Naive thymus-derived CD8-positive, alpha-beta T cell (primary cell): ENCODE results near the gene PGAM1. TPM values are rescaled to one million over a fixed set of nuclear protein-coding genes. Genes with fewer than 3 reads are reported as not detected.
A peak's percentile ranks its signal among the peaks of the same experiment; 100 is the strongest.
"Not testable (repeated sequence)": the region's sequence is repeated elsewhere in the genome, so short reads cannot be mapped to it uniquely, and the experiment has no call there.

Source experiments
- ATAC-seq, 2 donors: fragments of 150-1000 bp; cut with Tn5 transposase in 1 of 2; sonication (Bioruptor Pico), chemical (Tn5 transposase) in 1 of 2; 1 replicate in 1 of 2; 2 replicates in 1 of 2; pipeline ENCODE4 v1.10.0; 2021; ENCODE audit warnings: mild to moderate bottlenecking in 2 of 2, moderate library complexity in 2 of 2
- POLR2A ChIA-PET: fragments of 350-600 bp; sonication (Branson Sonifier 250); formaldehyde crosslinking; loops from one replicate; lab custom pipeline; 2021; ENCODE audit warnings: antibody characterized with exemption; lab: Charles Lee
- DNase-seq, 10 donors: peaks; one replicate each; pipeline versions ENCODE4 v3.0.0 to v3.0.0-alpha.2; 2020 to 2022
- H3K27ac Mint-ChIP-seq, 10 donors: one replicate each; pipeline ENCODE4 v1.8.0; 2020 to 2022; ENCODE audit warnings: mild to moderate bottlenecking in 10 of 10, mixed read lengths in 10 of 10, moderate library complexity in 4 of 10, inconsistent platforms in 1 of 10
- H3K27me3 Mint-ChIP-seq, 5 donors: one replicate each; pipeline ENCODE4 v1.8.0; 2021 to 2022; ENCODE audit warnings: mixed read lengths in 5 of 5
- H3K36me3 Mint-ChIP-seq, 3 donors: one replicate each; pipeline ENCODE4 v1.8.0; 2020 to 2022; ENCODE audit warnings: mixed read lengths in 3 of 3, mild to moderate bottlenecking in 2 of 3, inconsistent platforms in 1 of 3
- H3K4me1 Mint-ChIP-seq, 4 donors: one replicate each; pipeline ENCODE4 v1.8.0; 2021 to 2022; ENCODE audit warnings: mixed read lengths in 4 of 4
- H3K4me3 Mint-ChIP-seq, 10 donors: one replicate each; pipeline ENCODE4 v1.8.0; 2020 to 2022; ENCODE audit warnings: mild to moderate bottlenecking in 10 of 10, mixed read lengths in 10 of 10, moderate library complexity in 6 of 10, inconsistent platforms in 1 of 10
- H3K9me3 Mint-ChIP-seq, 9 donors: one replicate each; pipeline ENCODE4 v1.8.0; 2020 to 2022; ENCODE audit warnings: mixed read lengths in 9 of 9, mild to moderate bottlenecking in 3 of 9, inconsistent platforms in 1 of 9, moderate library complexity in 1 of 9
- polyA plus RNA-seq, 3 donors: library from polyadenylated mRNA; unstranded; fragments of 300-500 nt; fragmentation: Illumina TruSeq; gene quantifications; one replicate each; pipeline ENCODE4 v1.2.3, GENCODE V29; 2021
- total RNA-seq, 8 experiments: library from RNA in 2 of 8; stranded (reverse) in 2 of 8; gene quantifications; one replicate each; pipeline ENCODE4 v1.2.3 and lab custom pipeline; 2021 to 2026

The PGAM1 gene
- total and polyA plus RNA-seq, 5 experiments from 2014 or later, result 69.6 to 222 (median 191) TPM

DNA sequence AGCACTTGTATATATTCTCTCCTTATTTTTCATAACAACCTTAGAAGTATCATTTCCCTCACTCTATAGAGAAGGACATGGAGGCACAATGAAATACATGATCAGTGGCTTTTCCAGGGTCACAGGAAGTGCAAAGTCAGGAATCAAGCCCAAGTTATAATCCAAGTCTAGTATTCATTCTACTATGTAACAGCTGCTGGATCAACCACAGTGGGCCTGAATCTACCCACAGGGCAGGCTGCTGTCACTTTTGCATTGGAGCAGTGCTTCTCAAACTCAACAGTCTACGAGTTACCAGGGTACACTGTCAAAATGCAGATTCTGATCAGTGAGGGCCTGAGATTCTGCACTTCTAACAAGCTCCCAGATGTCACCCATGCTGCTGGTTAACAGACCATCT, 38.2 kb downstream of the PGAM1 start:
- Mint-ChIP-seq H3K9me3 (no peaks in the 10 kb centered on the region), H3K27ac (peak overlapping the region in 6 of 10 donors; percentile 0 to 72 (median 11)), H3K4me3 (no peak overlapping the region), H3K4me1 (peaks cover 0 to 6% (median 0%) of the 10 kb centered on the region in 4 donors), H3K36me3 (peaks cover 0 to 91% (median 18%) of the 10 kb centered on the region in 3 donors), H3K27me3 (no peaks in the 10 kb centered on the region)
- POLR2A ChIA-PET, result interaction anchor here (0.7 kb wide), 1 partner anchor 698 kb away, joined by 3 read pairs; no protein-coding TSS in a partner anchor
- DNase-seq, result no peak
- no peak for ATAC-seq

GRCh38 chr10:97465982-97466381, 40.0 kb downstream of the PGAM1 start:
- H3K27ac Mint-ChIP-seq, result peak overlapping the region in 3 of 10 donors; percentile 4 to 66 (median 41)
- H3K36me3 Mint-ChIP-seq, result peaks cover 0 to 86% (median 11%) of the 10 kb centered on the region in 3 donors
- peaks cover 0 to 6% (median 0%) of the 10 kb centered on the region in 4 donors for H3K4me1 Mint-ChIP-seq

DNA sequence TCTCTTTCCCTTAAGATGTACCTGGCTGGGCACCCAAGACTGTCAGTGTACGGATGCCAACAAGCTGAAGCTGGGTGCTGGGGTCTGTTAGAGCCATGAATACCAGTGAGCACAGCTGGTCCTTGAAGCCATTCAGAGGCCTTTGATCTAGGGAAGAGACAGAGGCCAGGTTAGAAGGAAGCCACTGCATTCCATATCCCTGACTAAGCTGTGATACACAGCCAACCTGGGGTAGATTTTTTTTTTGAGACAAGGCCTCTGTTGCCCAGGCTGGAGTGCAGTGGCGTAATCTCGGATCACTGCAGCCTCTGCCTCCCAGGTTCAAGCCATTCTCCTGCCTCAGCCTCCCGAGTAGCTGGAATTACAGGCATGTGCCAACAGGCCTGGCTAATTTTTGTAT, 40.8 kb downstream of the PGAM1 start:
- Mint-ChIP-seq H3K9me3 (no peaks in the 10 kb centered on the region), H3K4me3 (no peak overlapping the region), H3K27ac (peak overlapping the region in 3 of 10 donors; percentile 4 to 27 (median 9)), H3K36me3 (peaks cover 0 to 81% (median 11%) of the 10 kb centered on the region in 3 donors), H3K27me3 (no peaks in the 10 kb centered on the region), H3K4me1 (peaks cover 0 to 6% (median under 1%) of the 10 kb centered on the region in 4 donors)
- ATAC-seq (no peak), DNase-seq (no peak)
- POLR2A ChIA-PET, result interaction anchor here (0.6 to 1.6 kb wide), 2 partner anchors 10 to 37 kb away, joined by 5 read pairs; no protein-coding TSS in a partner anchor

More at GRCh38 chr10:97465982-97466381, 40.0 kb downstream of the PGAM1 start:
- ATAC-seq (no peak), DNase-seq (no peak)
- Mint-ChIP-seq H3K27me3 (no peaks in the 10 kb centered on the region), H3K4me3 (no peak overlapping the region), H3K9me3 (no peaks in the 10 kb centered on the region)
- POLR2A ChIA-PET, result no interaction called here

DNA sequence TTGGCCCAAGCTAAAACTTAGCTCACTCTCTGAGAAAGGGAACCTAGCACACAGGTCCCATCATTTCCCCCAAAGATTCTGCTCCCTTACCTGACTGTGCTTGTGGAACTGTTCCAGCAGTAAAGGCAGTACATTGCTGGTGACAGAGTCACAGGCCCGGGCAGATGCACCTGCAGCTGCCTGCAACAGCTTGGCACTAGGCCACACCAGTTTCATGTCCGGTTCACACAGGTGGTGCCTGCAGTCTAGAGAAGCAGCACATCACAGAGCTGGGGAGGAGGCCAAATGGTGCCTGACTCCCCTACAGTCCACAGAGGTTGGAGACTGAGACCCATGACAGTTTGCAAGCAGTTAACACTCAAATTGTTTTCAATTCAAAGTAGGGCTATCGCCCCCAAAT, 42.2 kb downstream of the PGAM1 start:
- Mint-ChIP-seq H3K4me1 (peaks cover 0 to 6% (median 1%) of the 10 kb centered on the region in 4 donors), H3K36me3 (peaks cover 0 to 83% (median 9%) of the 10 kb centered on the region in 3 donors), H3K9me3 (no peaks in the 10 kb centered on the region), H3K27me3 (no peaks in the 10 kb centered on the region), H3K4me3 (no peak overlapping the region), H3K27ac (peak overlapping the region in 3 of 10 donors; percentile 15 to 52 (median 32))
- DNase-seq (no peak), ATAC-seq (no peak)
- POLR2A ChIA-PET, result interaction anchor here (0.6 to 1.6 kb wide), 2 partner anchors 12 kb away, joined by 3 to 5 read pairs; no protein-coding TSS in a partner anchor

DNA sequence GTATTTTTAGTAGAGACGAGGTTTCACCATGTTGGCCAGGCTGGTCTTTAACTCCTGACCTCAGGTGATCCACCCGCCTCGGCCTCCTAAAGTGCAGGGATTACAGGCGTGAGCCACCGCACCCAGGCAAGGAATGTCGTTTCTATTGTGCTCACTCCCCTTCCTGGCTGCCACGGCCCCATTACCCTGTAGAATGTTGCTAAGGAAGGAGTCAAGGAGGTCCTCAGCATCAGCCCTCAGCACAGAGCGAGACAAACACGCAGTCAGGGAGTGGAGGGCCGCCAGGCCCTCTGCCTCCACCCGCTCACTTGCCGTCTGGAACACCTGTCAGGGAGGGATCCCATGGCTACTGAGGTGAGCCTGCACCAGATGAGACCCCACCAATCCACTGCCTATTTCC, 42.8 kb downstream of the PGAM1 start:
- ATAC-seq, H3K4me3 Mint-ChIP-seq, H3K27me3 Mint-ChIP-seq, H3K9me3 Mint-ChIP-seq, H3K4me1 Mint-ChIP-seq, DNase-seq, POLR2A ChIA-PET: not testable (repeated sequence)
- peaks cover 0 to 83% (median 7%) of the 10 kb centered on the region in 3 donors for H3K36me3 Mint-ChIP-seq
- H3K27ac Mint-ChIP-seq, result peak overlapping the region in 3 of 10 donors; percentile 25 to 86 (median 52)

DNA sequence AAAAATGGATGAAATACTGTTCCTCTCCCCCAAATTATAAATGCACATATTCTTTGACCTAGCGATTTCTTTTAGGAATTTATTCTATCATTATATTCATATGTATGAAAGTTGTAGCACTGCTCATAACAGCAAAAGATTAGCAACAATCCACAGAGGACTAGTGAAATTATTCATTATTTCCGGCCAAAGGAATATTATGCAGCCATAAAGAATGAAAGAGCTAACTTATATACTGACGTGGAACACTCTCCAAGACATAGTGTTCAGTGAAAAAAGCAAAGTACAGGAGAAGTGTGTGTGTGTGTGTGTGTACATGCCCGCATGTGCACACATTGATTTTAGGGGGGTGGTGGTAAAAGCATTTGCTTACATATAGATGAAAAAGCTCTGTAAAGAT, 48.9 kb downstream of the PGAM1 start:
- H3K4me1 Mint-ChIP-seq, result peaks cover 3 to 13% (median 6%) of the 10 kb centered on the region in 4 donors
- POLR2A ChIA-PET, result no interaction called here

DNA sequence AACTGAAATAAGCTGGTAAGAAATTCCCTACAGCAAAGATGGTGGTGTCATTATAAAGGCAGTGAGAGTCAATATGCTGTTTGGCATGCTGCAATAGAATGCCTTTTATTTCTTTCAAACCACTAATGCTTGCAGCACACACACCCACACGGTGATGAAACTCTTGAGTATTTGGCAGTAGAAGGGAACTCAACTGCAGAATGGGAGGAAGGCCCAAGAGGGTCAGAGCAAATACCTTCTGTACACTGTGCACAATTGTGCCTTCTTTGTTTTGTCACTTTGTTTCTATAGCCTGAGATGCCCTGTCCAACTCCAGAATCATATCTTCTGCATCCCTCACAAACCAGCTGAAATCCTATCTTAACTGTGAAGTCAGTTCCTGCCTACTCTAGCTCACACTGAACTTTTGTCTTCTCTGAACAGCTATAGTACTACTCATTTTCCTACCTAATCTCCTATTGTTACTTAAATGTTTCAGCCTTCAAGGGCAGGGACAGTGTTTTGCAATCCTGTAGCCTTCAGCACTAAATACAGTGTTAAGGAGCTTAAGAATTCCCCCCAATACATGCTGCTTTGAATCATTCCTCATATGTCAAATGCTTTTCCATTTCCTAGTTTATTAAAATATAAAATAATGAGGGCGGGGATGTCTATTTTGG, 50.1 kb downstream of the PGAM1 start:
- H3K27ac Mint-ChIP-seq, result peak overlapping the region in 3 of 10 donors; percentile 3 to 24 (median 21)
- no peak overlapping the region for H3K4me3 Mint-ChIP-seq
- POLR2A ChIA-PET, result interaction anchor here (0.6 kb wide), 1 partner anchor 1796 kb away, joined by 4 read pairs; no protein-coding TSS in a partner anchor
- no peak for DNase-seq
- H3K36me3 Mint-ChIP-seq, result peaks cover 18 to 93% (median 33%) of the 10 kb centered on the region in 3 donors
- ATAC-seq, result no peak
- H3K9me3 Mint-ChIP-seq, result peaks cover 0 to 2% (median 0%) of the 10 kb centered on the region in 9 donors
- H3K27me3 Mint-ChIP-seq, result no peaks in the 10 kb centered on the region
- H3K4me1 Mint-ChIP-seq, result peaks cover 3 to 13% (median 6%) of the 10 kb centered on the region in 4 donors

More for the DNA sequence above, 48.9 kb downstream of the PGAM1 start:
- ATAC-seq (no peak), DNase-seq (no peak)
- no peak overlapping the region for H3K4me3 Mint-ChIP-seq
- H3K27ac Mint-ChIP-seq, result peak overlapping the region in 2 of 10 donors; percentile 9
- no peaks in the 10 kb centered on the region for H3K27me3 Mint-ChIP-seq
- H3K9me3 Mint-ChIP-seq, result peaks cover 0 to 2% (median 0%) of the 10 kb centered on the region in 9 donors
- peaks cover 18 to 89% (median 32%) of the 10 kb centered on the region in 3 donors for H3K36me3 Mint-ChIP-seq

- POLR2A ChIA-PET, DNase-seq, H3K27me3 Mint-ChIP-seq, H3K9me3 Mint-ChIP-seq, ATAC-seq, H3K4me3 Mint-ChIP-seq: not testable (repeated sequence)
- Mint-ChIP-seq H3K36me3 (peaks cover 18 to 93% (median 35%) of the 10 kb centered on the region in 3 donors), H3K4me1 (peaks cover 3 to 13% (median 8%) of the 10 kb centered on the region in 4 donors), H3K27ac (peak overlapping the region in 2 of 10 donors; percentile 28 to 80)
These were observed 53.4 kb downstream of the PGAM1 start for GRCh38 chr10:97479410-97479809.

DNA sequence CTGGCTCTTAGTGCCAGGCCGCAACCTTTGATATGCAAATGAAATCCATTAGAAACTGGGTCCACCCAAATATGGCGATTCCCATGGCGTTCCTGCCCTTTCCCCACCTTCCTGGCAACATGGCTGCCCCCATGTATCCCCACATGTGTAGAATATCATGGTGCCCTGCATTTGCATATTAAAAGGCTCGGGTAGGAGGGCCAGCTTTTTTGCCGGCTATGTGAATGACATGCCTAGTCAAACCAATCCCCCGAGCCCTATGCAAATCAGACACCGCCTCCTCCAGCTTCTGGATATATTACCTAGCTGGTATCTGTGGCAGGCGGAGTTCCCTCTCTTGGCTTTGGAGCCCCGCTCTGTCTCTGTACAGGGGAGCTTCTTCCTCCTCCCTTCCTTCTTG, 53.9 kb downstream of the PGAM1 start:
- DNase-seq (no peak), ATAC-seq (no peak)
- Mint-ChIP-seq H3K27ac (no peak overlapping the region), H3K4me1 (peaks cover 3 to 13% (median 8%) of the 10 kb centered on the region in 4 donors), H3K9me3 (peaks cover 0 to 1% (median 0%) of the 10 kb centered on the region in 9 donors), H3K4me3 (no peak overlapping the region), H3K27me3 (no peaks in the 10 kb centered on the region), H3K36me3 (peaks cover 16 to 91% (median 30%) of the 10 kb centered on the region in 3 donors)
- POLR2A ChIA-PET, result interaction anchor here (0.6 kb wide), 1 partner anchor 12 kb away, joined by 3 read pairs; no protein-coding TSS in a partner anchor

- H3K27me3 Mint-ChIP-seq, result no peaks in the 10 kb centered on the region
- DNase-seq, result no peak
- POLR2A ChIA-PET, result interaction anchor here (0.6 kb wide), 1 partner anchor 11 kb away, joined by 3 read pairs; no protein-coding TSS in a partner anchor
- no peaks in the 10 kb centered on the region for H3K9me3 Mint-ChIP-seq
- H3K36me3 Mint-ChIP-seq, result peaks cover 13 to 90% (median 19%) of the 10 kb centered on the region in 3 donors
- no peak overlapping the region for H3K4me3 Mint-ChIP-seq
- no peak for ATAC-seq
- no peak overlapping the region for H3K27ac Mint-ChIP-seq
- H3K4me1 Mint-ChIP-seq, result peaks cover 3 to 18% (median 8%) of the 10 kb centered on the region in 4 donors
These were observed 55.1 kb downstream of the PGAM1 start for GRCh38 chr10:97481071-97481470.

DNA sequence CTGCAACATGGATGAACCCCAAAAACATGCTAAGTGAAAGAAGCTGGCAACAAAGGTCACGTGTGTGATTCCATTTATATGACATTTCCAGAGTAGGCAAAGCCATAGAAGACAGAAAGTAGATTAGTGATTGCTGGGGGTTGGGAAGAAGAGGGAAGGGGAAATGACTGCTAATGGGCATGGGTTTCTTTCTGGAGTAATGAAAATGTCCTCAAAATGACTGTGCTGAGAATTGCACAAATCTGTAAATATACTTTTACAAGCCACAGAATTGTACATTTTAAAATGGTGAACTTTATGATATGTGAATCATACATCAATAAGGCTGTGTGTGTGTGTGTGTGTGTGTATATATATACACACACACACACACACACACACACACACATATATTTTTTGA, 56.4 kb downstream of the PGAM1 start:
- DNase-seq, result no peak
- Mint-ChIP-seq H3K4me1 (peaks cover 4 to 17% (median 8%) of the 10 kb centered on the region in 4 donors), H3K36me3 (peaks cover 3 to 81% (median 8%) of the 10 kb centered on the region in 3 donors), H3K9me3 (no peaks in the 10 kb centered on the region), H3K27ac (no peak overlapping the region), H3K27me3 (no peaks in the 10 kb centered on the region), H3K4me3 (no peak overlapping the region)
- ATAC-seq, result no peak
- POLR2A ChIA-PET, result no interaction called here
